Liver (tissue), 3 donors: Measurements from ENCODE around the gene CFAP77.

Source experiments
- GABPA ChIP-seq, 2 donors: IDR thresholded peaks in 1 of 2; conservative IDR thresholded peaks in 1 of 2; 2 replicates each; pipeline ENCODE4 v1.6.1; 2016; ENCODE audit warnings: antibody characterized with exemption in 2 of 2, mild to moderate bottlenecking in 1 of 2, moderate library complexity in 1 of 2
- JUND ChIP-seq, 2 donors: IDR thresholded peaks; 2 replicates each; pipeline ENCODE4 v1.6.1; 2016; ENCODE audit warnings: antibody characterized with exemption in 2 of 2
- NR2F2 ChIP-seq: IDR thresholded peaks from 2 replicates; pipeline ENCODE4 v1.6.1; 2016; ENCODE audit warnings: antibody characterized with exemption
- RAD21 ChIP-seq, 2 donors: IDR thresholded peaks; 2 replicates each; pipeline ENCODE4 v1.6.1; 2016; ENCODE audit warnings: antibody characterized with exemption in 2 of 2, mild to moderate bottlenecking in 2 of 2
- SP1 ChIP-seq: IDR thresholded peaks from 2 replicates; pipeline ENCODE4 v1.6.1; 2018; ENCODE audit warnings: antibody characterized with exemption, mild to moderate bottlenecking
- TAF1 ChIP-seq: conservative IDR thresholded peaks from 2 replicates; pipeline ENCODE4 v1.6.1; 2016; ENCODE audit warnings: antibody characterized with exemption, mild to moderate bottlenecking
- TF ChIP-seq, protein P1 (sequence below): IDR thresholded peaks from 2 replicates; pipeline ENCODE4 v1.6.1; 2016; ENCODE audit warnings: antibody characterized with exemption, mild to moderate bottlenecking
- TF ChIP-seq, protein P2 (sequence below): fragments of 150-350 bp; IDR thresholded peaks from 2 replicates; pipeline ENCODE4 v1.5.1; 2017; ENCODE audit warnings: improper control_type of control experiment, low read depth, low read length; ENCODE audit not compliant: missing input control
- TF ChIP-seq, protein P3 (sequence below): IDR thresholded peaks from 2 replicates; pipeline ENCODE4 v1.6.1; 2016; ENCODE audit warnings: antibody characterized with exemption
- TF ChIP-seq, protein P4 (sequence below): IDR thresholded peaks from 2 replicates; pipeline ENCODE4 v1.6.1; 2016; ENCODE audit warnings: antibody characterized with exemption
- TF ChIP-seq, protein P5 (sequence below): IDR thresholded peaks from 2 replicates; pipeline ENCODE4 v1.6.1; 2016; ENCODE audit warnings: antibody characterized with exemption
- donor health status: healthy.
- donor health status: healthy.

DNA sequence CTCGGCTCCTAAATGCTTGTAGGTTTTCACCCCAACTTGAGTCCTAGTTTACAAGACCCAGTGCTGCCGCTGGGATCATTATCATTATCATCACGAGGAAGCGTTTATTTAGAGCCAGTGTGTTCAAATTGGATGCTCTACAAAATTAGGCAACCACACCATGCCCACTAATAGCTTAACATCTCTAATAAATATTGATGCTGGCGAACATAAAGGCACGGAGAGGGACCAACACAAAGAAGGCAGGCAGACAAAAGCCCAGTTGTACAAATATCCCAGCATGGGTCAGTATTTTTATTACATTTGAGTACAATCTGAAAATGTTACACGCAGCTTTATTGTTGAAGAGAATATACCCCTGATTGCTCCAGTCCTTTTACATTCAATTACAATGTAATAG is 4.7 kb downstream of the CFAP77 start:
- TF ChIP-seq, protein P1, sequence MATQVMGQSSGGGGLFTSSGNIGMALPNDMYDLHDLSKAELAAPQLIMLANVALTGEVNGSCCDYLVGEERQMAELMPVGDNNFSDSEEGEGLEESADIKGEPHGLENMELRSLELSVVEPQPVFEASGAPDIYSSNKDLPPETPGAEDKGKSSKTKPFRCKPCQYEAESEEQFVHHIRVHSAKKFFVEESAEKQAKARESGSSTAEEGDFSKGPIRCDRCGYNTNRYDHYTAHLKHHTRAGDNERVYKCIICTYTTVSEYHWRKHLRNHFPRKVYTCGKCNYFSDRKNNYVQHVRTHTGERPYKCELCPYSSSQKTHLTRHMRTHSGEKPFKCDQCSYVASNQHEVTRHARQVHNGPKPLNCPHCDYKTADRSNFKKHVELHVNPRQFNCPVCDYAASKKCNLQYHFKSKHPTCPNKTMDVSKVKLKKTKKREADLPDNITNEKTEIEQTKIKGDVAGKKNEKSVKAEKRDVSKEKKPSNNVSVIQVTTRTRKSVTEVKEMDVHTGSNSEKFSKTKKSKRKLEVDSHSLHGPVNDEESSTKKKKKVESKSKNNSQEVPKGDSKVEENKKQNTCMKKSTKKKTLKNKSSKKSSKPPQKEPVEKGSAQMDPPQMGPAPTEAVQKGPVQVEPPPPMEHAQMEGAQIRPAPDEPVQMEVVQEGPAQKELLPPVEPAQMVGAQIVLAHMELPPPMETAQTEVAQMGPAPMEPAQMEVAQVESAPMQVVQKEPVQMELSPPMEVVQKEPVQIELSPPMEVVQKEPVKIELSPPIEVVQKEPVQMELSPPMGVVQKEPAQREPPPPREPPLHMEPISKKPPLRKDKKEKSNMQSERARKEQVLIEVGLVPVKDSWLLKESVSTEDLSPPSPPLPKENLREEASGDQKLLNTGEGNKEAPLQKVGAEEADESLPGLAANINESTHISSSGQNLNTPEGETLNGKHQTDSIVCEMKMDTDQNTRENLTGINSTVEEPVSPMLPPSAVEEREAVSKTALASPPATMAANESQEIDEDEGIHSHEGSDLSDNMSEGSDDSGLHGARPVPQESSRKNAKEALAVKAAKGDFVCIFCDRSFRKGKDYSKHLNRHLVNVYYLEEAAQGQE = no peak
- TF ChIP-seq, protein P2, sequence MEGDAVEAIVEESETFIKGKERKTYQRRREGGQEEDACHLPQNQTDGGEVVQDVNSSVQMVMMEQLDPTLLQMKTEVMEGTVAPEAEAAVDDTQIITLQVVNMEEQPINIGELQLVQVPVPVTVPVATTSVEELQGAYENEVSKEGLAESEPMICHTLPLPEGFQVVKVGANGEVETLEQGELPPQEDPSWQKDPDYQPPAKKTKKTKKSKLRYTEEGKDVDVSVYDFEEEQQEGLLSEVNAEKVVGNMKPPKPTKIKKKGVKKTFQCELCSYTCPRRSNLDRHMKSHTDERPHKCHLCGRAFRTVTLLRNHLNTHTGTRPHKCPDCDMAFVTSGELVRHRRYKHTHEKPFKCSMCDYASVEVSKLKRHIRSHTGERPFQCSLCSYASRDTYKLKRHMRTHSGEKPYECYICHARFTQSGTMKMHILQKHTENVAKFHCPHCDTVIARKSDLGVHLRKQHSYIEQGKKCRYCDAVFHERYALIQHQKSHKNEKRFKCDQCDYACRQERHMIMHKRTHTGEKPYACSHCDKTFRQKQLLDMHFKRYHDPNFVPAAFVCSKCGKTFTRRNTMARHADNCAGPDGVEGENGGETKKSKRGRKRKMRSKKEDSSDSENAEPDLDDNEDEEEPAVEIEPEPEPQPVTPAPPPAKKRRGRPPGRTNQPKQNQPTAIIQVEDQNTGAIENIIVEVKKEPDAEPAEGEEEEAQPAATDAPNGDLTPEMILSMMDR = no peak
- no peak for TF ChIP-seq TAF1
- no peak for TF ChIP-seq NR2F2
- TF ChIP-seq GABPA (IDR thresholded peaks at IDR 0.05 in 1 of 2, conservative IDR thresholded peaks at IDR 0.05 in 1 of 2) = no peak
- TF ChIP-seq, protein P3, sequence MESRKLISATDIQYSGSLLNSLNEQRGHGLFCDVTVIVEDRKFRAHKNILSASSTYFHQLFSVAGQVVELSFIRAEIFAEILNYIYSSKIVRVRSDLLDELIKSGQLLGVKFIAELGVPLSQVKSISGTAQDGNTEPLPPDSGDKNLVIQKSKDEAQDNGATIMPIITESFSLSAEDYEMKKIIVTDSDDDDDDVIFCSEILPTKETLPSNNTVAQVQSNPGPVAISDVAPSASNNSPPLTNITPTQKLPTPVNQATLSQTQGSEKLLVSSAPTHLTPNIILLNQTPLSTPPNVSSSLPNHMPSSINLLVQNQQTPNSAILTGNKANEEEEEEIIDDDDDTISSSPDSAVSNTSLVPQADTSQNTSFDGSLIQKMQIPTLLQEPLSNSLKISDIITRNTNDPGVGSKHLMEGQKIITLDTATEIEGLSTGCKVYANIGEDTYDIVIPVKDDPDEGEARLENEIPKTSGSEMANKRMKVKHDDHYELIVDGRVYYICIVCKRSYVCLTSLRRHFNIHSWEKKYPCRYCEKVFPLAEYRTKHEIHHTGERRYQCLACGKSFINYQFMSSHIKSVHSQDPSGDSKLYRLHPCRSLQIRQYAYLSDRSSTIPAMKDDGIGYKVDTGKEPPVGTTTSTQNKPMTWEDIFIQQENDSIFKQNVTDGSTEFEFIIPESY = no peak
- TF ChIP-seq SP1 = no peak
- no peak for TF ChIP-seq JUND (IDR thresholded peaks at IDR 0.05)
- no peak for TF ChIP-seq RAD21 (IDR thresholded peaks at IDR 0.05)
- TF ChIP-seq, protein P4, sequence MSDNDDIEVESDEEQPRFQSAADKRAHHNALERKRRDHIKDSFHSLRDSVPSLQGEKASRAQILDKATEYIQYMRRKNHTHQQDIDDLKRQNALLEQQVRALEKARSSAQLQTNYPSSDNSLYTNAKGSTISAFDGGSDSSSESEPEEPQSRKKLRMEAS = no peak
- TF ChIP-seq, protein P5, sequence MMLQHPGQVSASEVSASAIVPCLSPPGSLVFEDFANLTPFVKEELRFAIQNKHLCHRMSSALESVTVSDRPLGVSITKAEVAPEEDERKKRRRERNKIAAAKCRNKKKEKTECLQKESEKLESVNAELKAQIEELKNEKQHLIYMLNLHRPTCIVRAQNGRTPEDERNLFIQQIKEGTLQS = no peak
